ENCODE data around the gene MINDY1. TPM values are rescaled to one million over a fixed set of nuclear protein-coding genes. Genes with fewer than 3 reads are reported as not detected.
A peak's percentile ranks its signal among the peaks of the same experiment; 100 is the strongest.

MINDY1 gene
- total and polyA plus RNA-seq, 2 experiments from 2014 or later = 11.5 to 35.6 TPM

DNA sequence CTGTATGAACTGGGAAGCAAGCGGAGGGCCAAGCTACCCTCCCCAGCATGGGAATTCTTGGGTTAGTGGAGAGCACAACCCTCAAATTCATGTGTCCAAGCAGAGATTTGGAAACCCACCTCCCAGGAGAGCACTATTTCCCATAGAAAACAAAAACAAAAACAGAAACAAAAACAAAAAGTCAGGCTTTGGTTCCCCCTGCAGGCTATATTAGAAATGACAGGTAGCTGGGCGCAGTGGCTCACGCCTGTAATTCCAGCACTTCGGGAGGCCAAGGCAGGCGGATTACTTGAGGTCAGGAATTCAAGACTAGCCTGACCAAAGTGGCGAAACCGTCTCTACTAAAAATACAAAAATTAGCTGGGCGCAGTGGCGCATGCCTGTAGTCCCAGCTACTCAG, 10.8 kb downstream of the MINDY1 start:
- no peaks in the 10 kb centered on the region for H3K27me3 ChIP-seq
- H3K27ac ChIP-seq = no peak overlapping the region
- peaks cover 5% of the 10 kb centered on the region for H3K36me3 ChIP-seq
- no peak overlapping the region for H3K4me3 ChIP-seq
- H3K9me3 ChIP-seq (ENCODE audit: low read depth) = no peaks in the 10 kb centered on the region
- TF ChIP-seq, protein P1, sequence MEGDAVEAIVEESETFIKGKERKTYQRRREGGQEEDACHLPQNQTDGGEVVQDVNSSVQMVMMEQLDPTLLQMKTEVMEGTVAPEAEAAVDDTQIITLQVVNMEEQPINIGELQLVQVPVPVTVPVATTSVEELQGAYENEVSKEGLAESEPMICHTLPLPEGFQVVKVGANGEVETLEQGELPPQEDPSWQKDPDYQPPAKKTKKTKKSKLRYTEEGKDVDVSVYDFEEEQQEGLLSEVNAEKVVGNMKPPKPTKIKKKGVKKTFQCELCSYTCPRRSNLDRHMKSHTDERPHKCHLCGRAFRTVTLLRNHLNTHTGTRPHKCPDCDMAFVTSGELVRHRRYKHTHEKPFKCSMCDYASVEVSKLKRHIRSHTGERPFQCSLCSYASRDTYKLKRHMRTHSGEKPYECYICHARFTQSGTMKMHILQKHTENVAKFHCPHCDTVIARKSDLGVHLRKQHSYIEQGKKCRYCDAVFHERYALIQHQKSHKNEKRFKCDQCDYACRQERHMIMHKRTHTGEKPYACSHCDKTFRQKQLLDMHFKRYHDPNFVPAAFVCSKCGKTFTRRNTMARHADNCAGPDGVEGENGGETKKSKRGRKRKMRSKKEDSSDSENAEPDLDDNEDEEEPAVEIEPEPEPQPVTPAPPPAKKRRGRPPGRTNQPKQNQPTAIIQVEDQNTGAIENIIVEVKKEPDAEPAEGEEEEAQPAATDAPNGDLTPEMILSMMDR (IDR thresholded peaks at IDR 0.05; ENCODE audit: low read depth, low read length) = peak; percentile 63
- H3K4me1 ChIP-seq (ENCODE audit: low read depth) = no peaks in the 10 kb centered on the region
- peak; percentile 46 to 62 for DNase-seq (ENCODE audit: low read depth in 1 of 2, low spot score in 1 of 2)

DNA sequence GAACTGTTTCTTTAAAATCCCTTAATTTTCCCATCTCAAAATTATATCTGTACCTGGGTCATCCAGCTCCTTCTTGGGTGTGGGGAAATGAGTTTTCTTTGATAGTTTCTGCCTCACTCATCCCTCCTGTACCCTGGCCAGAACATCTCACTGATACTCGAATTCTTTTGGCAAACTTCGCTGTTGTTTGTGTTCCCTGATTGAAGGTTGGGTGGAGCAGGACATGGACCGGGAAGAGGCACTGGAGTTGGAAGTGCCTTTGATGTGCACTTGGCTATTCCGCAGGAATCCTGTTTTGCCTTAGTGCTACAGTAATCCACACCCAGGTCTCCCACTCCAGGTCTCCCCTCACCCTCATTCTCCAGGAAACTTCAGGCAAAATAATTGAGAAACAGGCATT, 11.2 kb downstream of the MINDY1 start:
- Histone ChIP-seq H3K9me3 (ENCODE audit: low read depth) (no peaks in the 10 kb centered on the region), H3K27me3 (no peaks in the 10 kb centered on the region), H3K4me1 (ENCODE audit: low read depth) (no peaks in the 10 kb centered on the region), H3K36me3 (peaks cover 5% of the 10 kb centered on the region), H3K4me3 (no peak overlapping the region), H3K27ac (no peak overlapping the region)
- DNase-seq (ENCODE audit: low read depth in 1 of 2, low spot score in 1 of 2) = no peak
- TF ChIP-seq, protein P1 (IDR thresholded peaks at IDR 0.05; ENCODE audit: low read depth, low read length) = no peak

DNA sequence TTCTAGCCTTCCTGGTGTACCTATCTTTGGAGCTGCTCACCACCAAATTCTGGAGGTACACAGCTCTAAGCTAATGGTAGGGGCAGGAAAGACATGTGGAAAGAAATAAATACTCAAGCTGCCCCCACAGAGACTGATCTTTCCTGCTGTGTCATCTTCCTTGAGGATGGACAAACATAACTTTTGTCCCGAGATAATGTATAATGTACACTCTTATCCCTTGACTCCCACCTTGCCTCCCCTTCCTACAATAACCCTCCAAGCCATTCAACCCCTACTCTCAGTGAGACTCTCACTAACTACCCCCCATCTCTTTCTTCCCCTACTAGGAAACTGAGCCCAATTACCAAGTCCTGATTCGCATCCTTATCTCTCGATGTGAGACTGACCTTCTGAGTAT, 12.5 kb downstream of the MINDY1 start:
- TF ChIP-seq, protein P1 (IDR thresholded peaks at IDR 0.05; ENCODE audit: low read depth, low read length) = no peak
- Histone ChIP-seq H3K27ac (peak overlapping the region; percentile 28), H3K27me3 (no peaks in the 10 kb centered on the region), H3K9me3 (ENCODE audit: low read depth) (no peaks in the 10 kb centered on the region), H3K4me1 (ENCODE audit: low read depth) (no peaks in the 10 kb centered on the region), H3K36me3 (no peaks in the 10 kb centered on the region), H3K4me3 (no peak overlapping the region)
- no peak for DNase-seq (ENCODE audit: low read depth in 1 of 2, low spot score in 1 of 2)

DNA sequence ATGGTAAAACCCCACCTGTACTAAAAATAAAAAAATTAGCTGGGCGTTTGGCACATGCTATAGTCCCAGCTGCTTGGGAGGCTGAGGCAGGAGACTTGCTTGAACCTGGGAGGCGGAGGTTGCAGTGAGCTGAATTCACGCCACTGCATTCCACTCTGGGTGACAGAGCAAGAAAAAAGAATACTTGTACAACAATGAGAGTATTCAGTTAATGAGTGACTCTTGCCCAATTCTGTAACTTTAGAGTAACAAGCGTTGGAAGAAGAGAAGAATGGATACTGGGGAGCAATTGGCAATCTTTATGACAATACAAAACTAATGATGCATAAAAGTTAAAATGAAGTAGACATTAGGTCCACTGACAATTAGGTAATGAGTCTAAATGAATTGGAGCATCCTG, 14.1 kb downstream of the MINDY1 start:
- Histone ChIP-seq H3K27ac (no peak overlapping the region), H3K4me3 (no peak overlapping the region), H3K27me3 (no peaks in the 10 kb centered on the region), H3K36me3 (no peaks in the 10 kb centered on the region), H3K4me1 (ENCODE audit: low read depth) (no peaks in the 10 kb centered on the region), H3K9me3 (ENCODE audit: low read depth) (no peaks in the 10 kb centered on the region)
- DNase-seq (ENCODE audit: low read depth in 1 of 2, low spot score in 1 of 2) = no peak
- TF ChIP-seq, protein P1 (IDR thresholded peaks at IDR 0.05; ENCODE audit: low read depth, low read length) = no peak

DNA sequence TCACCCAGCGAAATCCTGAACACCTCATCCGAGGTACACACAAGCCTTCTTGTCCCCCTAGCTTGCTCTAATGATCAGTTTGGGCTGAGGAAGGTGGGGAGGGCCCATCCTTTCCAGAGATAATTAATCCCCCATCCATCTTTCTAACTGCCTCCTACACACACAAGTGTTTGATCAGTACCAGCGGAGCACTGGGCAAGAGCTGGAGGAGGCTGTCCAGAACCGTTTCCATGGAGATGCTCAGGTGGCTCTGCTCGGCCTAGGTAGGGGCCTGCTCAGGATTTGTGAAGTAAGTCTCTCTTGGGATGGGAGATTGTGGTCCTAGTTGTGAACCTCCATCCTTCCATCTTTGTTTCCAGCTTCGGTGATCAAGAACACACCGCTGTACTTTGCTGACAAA, 18.8 kb downstream of the MINDY1 start:
- TF ChIP-seq, protein P1 (IDR thresholded peaks at IDR 0.05; ENCODE audit: low read depth, low read length) = no peak
- DNase-seq (ENCODE audit: low read depth in 1 of 2, low spot score in 1 of 2) = no peak
- no peaks in the 10 kb centered on the region for H3K27me3 ChIP-seq
- no peak overlapping the region for H3K4me3 ChIP-seq
- H3K9me3 ChIP-seq (ENCODE audit: low read depth) = no peaks in the 10 kb centered on the region
- H3K27ac ChIP-seq = no peak overlapping the region
- H3K36me3 ChIP-seq = no peaks in the 10 kb centered on the region
- H3K4me1 ChIP-seq (ENCODE audit: low read depth) = no peaks in the 10 kb centered on the region

All from cardiac muscle cell (in vitro differentiated cells and primary cell).